BE2C (cell line): Measurements from ENCODE around the gene SLC38A6.

ENCODE experiments used
- DNase-seq: peaks from one replicate; pipeline ENCODE4 v3.0.0-alpha.2; 2020
- H3K27me3 ChIP-seq: fragments of 250-450 bp; sonication (Bioruptor Pico); 2 replicates; pipeline ENCODE4 v1.5.1; 2020; ENCODE audit warnings: mild to moderate bottlenecking
- H3K36me3 ChIP-seq: fragments of 250-450 bp; sonication (Bioruptor Pico); 2 replicates; pipeline ENCODE4 v1.5.1; 2020; ENCODE audit warnings: mild to moderate bottlenecking
- H3K4me1 ChIP-seq: fragments of 250-450 bp; sonication (Bioruptor Pico); 2 replicates; pipeline ENCODE4 v1.5.1; 2020
- H3K4me3 ChIP-seq: 2 replicates; pipeline ENCODE4 v1.5.1; 2011; ENCODE audit warnings: low read depth, low read length
- H3K9me3 ChIP-seq: fragments of 250-450 bp; sonication (Bioruptor Pico); 2 replicates; pipeline ENCODE4 v1.5.1; 2020
- CTCF ChIP-seq: IDR thresholded peaks from 2 replicates; pipeline ENCODE4 v1.5.1; 2012; ENCODE audit warnings: mild to moderate bottlenecking, low read depth, low read length

Gene SLC38A6

DNA sequence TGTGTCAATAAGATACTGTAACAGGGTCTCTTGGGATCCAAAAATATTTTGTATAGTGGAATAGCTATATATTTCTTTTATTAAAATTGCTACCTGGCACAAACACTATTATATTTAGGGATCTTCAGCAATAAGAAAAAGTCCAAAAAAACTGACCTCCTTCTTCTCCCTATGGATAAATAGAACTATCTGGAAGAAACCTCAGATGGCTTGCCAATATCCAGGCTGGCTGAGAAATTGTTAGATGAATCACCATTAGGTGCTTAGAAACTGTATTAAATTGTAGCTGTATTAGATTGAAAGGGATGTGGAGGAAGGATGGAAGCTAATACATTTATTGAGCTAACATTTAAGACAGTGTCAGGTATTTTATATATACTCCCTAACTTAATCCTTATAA lies 66.0 kb downstream of the SLC38A6 start:
- DNase-seq = no peak
- TF ChIP-seq CTCF = no peak
- Histone ChIP-seq H3K27me3 (no peaks in the 10 kb centered on the region), H3K9me3 (no peaks in the 10 kb centered on the region), H3K36me3 (no peaks in the 10 kb centered on the region), H3K4me3 (no peak overlapping the region), H3K4me1 (no peaks in the 10 kb centered on the region)

GRCh38 chr14:61048640-61049039 lies 67.6 kb downstream of the SLC38A6 start:
- H3K4me1 ChIP-seq = no peaks in the 10 kb centered on the region
- H3K36me3 ChIP-seq = no peaks in the 10 kb centered on the region
- H3K27me3 ChIP-seq = no peaks in the 10 kb centered on the region
- no peaks in the 10 kb centered on the region for H3K9me3 ChIP-seq
- no peak for DNase-seq
- no peak overlapping the region for H3K4me3 ChIP-seq
- TF ChIP-seq CTCF = no peak

DNA sequence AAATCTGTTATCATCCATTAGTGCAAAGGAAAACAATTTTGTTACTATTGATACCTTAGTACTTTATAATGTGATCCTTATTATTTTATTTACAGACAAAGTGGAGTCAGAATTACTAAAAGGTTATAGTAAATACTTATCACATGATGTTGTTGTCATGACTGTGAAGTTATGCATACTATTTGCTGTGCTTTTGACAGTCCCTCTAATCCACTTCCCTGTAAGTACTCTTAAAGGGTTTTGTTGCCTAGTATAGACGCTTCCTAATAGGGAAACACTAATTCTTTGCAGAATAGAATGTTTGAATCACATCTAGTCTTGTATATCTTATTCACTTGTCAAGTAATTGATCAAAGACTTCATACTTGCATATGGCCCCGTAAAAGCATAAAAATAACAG lies 69.4 kb downstream of the SLC38A6 start:
- TF ChIP-seq CTCF = no peak
- Histone ChIP-seq H3K27me3 (no peaks in the 10 kb centered on the region), H3K9me3 (no peaks in the 10 kb centered on the region), H3K36me3 (no peaks in the 10 kb centered on the region), H3K4me3 (no peak overlapping the region), H3K4me1 (no peaks in the 10 kb centered on the region)
- no peak for DNase-seq

DNA sequence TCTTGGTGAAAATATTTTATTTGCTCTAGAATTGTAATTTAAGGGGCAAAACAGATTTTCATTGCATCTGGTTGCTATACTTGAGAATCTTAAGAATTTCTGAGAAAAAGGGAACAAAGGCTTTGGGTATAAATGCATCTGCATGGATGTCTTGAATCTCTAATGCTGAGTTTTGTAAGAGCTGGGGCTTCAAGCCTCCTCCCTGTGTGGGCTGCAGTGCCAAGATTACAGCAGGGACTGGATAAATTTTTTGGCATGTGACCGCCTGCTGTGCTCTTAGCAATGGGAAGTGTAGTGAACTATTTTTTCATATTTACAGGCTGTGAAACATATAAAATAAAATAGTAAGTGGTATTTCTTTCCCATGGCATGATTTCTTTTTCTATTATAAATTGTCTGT lies 70.0 kb downstream of the SLC38A6 start:
- H3K9me3 ChIP-seq = no peaks in the 10 kb centered on the region
- H3K4me3 ChIP-seq = no peak overlapping the region
- no peaks in the 10 kb centered on the region for H3K4me1 ChIP-seq
- H3K27me3 ChIP-seq = no peaks in the 10 kb centered on the region
- no peaks in the 10 kb centered on the region for H3K36me3 ChIP-seq
- no peak for DNase-seq
- no peak for TF ChIP-seq CTCF

DNA sequence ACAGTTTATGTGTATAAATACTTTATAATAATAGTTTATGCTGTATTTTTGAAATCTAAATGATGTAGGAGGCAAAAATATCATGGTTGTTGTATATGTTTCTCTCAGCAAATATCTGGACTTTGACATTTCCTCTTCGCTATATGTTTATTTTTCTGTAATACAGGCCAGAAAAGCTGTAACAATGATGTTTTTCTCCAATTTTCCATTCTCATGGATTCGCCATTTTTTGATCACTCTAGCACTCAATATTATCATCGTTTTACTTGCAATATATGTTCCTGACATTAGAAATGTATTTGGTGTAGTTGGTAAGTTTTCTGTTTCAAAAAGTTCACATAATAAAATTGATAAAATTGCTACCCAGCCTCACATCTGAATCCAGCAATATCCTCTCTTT lies 70.6 kb downstream of the SLC38A6 start:
- no peak for TF ChIP-seq CTCF
- no peaks in the 10 kb centered on the region for H3K9me3 ChIP-seq
- no peak for DNase-seq
- H3K4me3 ChIP-seq = no peak overlapping the region
- no peaks in the 10 kb centered on the region for H3K27me3 ChIP-seq
- H3K36me3 ChIP-seq = no peaks in the 10 kb centered on the region
- no peaks in the 10 kb centered on the region for H3K4me1 ChIP-seq

DNA sequence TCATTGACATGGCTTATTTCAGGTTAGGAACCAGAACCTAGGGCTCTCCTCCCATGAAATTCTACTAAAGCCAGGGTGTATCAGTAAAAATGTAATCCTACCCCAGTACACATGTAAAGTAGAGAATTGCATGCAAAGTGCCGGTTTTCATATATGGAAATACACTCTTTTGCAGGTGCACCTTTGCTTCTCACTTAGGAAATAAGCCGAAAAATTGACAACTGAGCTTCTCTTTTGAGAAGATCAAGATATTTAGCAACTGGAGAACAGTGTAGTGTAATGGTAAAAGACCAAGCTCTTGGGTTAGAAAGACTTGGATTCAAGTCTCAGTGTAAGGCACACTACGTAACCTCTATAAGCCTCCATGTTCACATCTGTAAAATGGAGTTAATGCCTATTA lies 82.4 kb downstream of the SLC38A6 start:
- H3K4me1 ChIP-seq = no peaks in the 10 kb centered on the region
- no peaks in the 10 kb centered on the region for H3K36me3 ChIP-seq
- H3K9me3 ChIP-seq = no peaks in the 10 kb centered on the region
- DNase-seq = no peak
- no peak overlapping the region for H3K4me3 ChIP-seq
- TF ChIP-seq CTCF = no peak
- no peaks in the 10 kb centered on the region for H3K27me3 ChIP-seq
